Activated CD8-positive, alpha-beta memory T cell treated with anti-CD3 and anti-CD28 coated beads, Interleukin-2, amount 10 ng/mL, durations not matched to agents 7 days and 5 days (primary cell): Measurements from ENCODE around the gene MAD2L2. TPM values are rescaled to one million over a fixed set of nuclear protein-coding genes. Genes with fewer than 3 reads are reported as not detected.
"Not testable (repeated sequence)": the region's sequence is repeated elsewhere in the genome, so short reads cannot be mapped to it uniquely, and the experiment has no call there.

Experiments
- ATAC-seq: fragments of 150-1000 bp; cut with Tn5 transposase; one replicate; pipeline ENCODE4 v1.10.0; 2021; ENCODE audit warnings: moderate library complexity
- CTCF ChIA-PET: fragments of 350-600 bp; sonication (Branson Sonifier 250); formaldehyde crosslinking; loops from one replicate; lab custom pipeline; 2021; ENCODE audit warnings: antibody characterized with exemption; lab: Charles Lee
- DNase-seq: peaks from one replicate; pipeline ENCODE4 v3.0.0-alpha.2; 2020
- H3K27ac Mint-ChIP-seq: one replicate; pipeline ENCODE4 v1.8.0; 2021; ENCODE audit warnings: mild to moderate bottlenecking, mixed read lengths
- H3K27me3 Mint-ChIP-seq: one replicate; pipeline ENCODE4 v1.8.0; 2021; ENCODE audit warnings: mixed read lengths
- H3K36me3 Mint-ChIP-seq: one replicate; pipeline ENCODE4 v1.8.0; 2021; ENCODE audit warnings: mild to moderate bottlenecking, mixed read lengths
- H3K4me1 Mint-ChIP-seq: one replicate; pipeline ENCODE4 v1.8.0; 2021; ENCODE audit warnings: mixed read lengths
- H3K4me3 Mint-ChIP-seq: one replicate; pipeline ENCODE4 v1.8.0; 2021; ENCODE audit warnings: mild to moderate bottlenecking, moderate library complexity, mixed read lengths
- H3K9me3 Mint-ChIP-seq: one replicate; pipeline ENCODE4 v1.8.0; 2022; ENCODE audit warnings: low read depth, mixed read lengths
- total RNA-seq, 2 experiments: library from RNA; stranded (reverse); gene quantifications; one replicate each; pipeline ENCODE4 v1.2.3, GENCODE V29; 2021

The MAD2L2 gene
- total RNA-seq, 2 experiments from 2014 or later = 85.4 to 94.8 TPM

- ATAC-seq (no peak), DNase-seq (no peak)
- Mint-ChIP-seq H3K9me3 (no peaks in the 10 kb centered on the region), H3K27ac (no peak overlapping the region), H3K27me3 (peaks cover 8% of the 10 kb centered on the region), H3K36me3 (no peaks in the 10 kb centered on the region), H3K4me3 (no peak overlapping the region), H3K4me1 (peaks cover 23% of the 10 kb centered on the region)
- CTCF ChIA-PET = interaction anchor here (0.6 to 9.6 kb wide), 23 partner anchors 10 to 615 kb away, joined by 3 to 214 read pairs (median 5); partner anchors contain the start of gene FBXO6
Measured at GRCh38 chr1:11646317-11646716, 34.6 kb downstream of the MAD2L2 start.

DNA sequence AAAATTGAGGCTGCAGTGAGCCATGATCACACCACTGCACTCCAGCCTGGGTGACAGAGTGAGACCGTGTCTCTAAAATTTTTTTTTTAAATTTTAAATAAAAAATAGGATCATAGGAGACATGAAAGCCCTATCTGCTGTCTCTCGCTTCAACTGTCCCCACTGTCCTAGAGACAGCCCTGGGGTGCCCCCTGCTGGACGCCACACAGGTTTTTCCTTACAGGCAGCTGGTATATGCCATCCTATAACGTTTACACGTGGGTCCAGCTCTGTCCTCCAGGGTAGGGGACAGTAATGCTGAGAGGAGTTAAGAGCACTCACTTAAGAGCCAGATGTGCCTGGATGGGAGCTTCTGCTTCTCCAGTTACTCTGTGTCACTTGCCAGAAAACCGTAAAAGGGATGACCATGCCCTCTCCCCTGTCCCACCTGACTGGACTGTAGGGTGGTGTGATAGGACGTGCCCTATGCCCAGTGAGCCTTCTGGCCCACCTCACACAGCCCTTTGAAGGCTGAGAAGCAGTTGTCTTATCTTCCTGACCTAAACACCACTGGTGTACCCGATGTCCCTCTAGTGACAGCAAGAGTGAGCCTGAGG, 35.2 kb downstream of the MAD2L2 start:
- peaks cover 17% of the 10 kb centered on the region for H3K4me1 Mint-ChIP-seq
- peak; percentile 87 for DNase-seq
- CTCF ChIA-PET = interaction anchor here (0.6 to 9.6 kb wide), 25 partner anchors 11 to 615 kb away, joined by 3 to 214 read pairs (median 5); partner anchors contain the start of genes DISP3 and FBXO6
- H3K27me3 Mint-ChIP-seq = peaks cover 10% of the 10 kb centered on the region
- H3K4me3 Mint-ChIP-seq = no peak overlapping the region
- no peaks in the 10 kb centered on the region for H3K36me3 Mint-ChIP-seq
- ATAC-seq = peak; percentile 52
- no peak overlapping the region for H3K27ac Mint-ChIP-seq
- H3K9me3 Mint-ChIP-seq = no peaks in the 10 kb centered on the region

DNA sequence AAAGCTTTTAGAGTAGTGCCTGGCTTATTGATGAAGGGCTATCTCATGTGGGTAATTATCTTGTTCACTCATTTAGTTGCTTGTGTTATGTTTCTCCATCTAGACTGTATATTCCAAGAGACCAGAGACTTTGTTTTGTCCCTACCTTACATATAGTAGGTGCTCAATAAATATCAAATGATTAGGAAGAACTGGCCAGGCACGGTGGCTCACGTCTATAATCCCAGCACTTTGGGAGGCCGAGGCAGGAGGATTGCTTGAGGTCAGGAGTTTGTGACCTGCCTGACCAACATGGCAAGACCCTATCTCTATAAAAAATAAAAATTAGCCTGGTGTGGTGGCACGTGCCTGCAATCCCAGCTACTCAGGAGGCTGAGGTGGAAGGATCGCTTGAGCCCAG, 35.7 kb downstream of the MAD2L2 start:
- Mint-ChIP-seq H3K27ac (no peak overlapping the region), H3K36me3 (no peaks in the 10 kb centered on the region), H3K4me3 (no peak overlapping the region), H3K27me3 (peaks cover 14% of the 10 kb centered on the region), H3K9me3 (no peaks in the 10 kb centered on the region), H3K4me1 (peaks cover 14% of the 10 kb centered on the region)
- no peak for DNase-seq
- no peak for ATAC-seq
- CTCF ChIA-PET = interaction anchor here (0.6 to 9.6 kb wide), 25 partner anchors 10 to 614 kb away, joined by 3 to 214 read pairs (median 5); partner anchors contain the start of genes DISP3 and FBXO6

DNA sequence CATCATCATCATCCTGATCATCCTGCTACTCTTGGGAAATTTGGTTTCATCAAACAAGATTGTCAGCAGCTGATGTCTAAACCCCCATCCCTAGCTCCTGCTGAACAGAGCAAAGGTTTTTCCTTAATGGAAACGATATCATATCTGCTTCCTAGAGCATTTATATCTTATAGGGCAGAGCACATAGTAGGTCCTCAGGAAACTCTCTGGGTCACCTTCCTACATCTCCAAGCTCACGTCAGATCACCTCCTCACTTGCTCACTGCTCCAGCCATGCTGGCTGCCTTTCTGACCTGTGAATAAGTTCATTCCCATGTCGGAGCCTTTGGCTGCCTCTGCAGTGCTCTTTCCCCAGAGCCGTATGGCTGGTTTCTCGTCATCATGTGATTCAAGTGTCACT, 37.2 kb downstream of the MAD2L2 start:
- Mint-ChIP-seq H3K36me3 (no peaks in the 10 kb centered on the region), H3K4me1 (peaks cover 2% of the 10 kb centered on the region), H3K4me3 (no peak overlapping the region), H3K27me3 (peaks cover 11% of the 10 kb centered on the region), H3K9me3 (no peaks in the 10 kb centered on the region), H3K27ac (no peak overlapping the region)
- CTCF ChIA-PET = interaction anchor here (0.7 to 6.9 kb wide), 16 partner anchors 9 to 607 kb away, joined by 3 to 93 read pairs (median 6); partner anchors contain the start of genes DISP3, FBXO6 and MAD2L2
- ATAC-seq (no peak), DNase-seq (no peak)

DNA sequence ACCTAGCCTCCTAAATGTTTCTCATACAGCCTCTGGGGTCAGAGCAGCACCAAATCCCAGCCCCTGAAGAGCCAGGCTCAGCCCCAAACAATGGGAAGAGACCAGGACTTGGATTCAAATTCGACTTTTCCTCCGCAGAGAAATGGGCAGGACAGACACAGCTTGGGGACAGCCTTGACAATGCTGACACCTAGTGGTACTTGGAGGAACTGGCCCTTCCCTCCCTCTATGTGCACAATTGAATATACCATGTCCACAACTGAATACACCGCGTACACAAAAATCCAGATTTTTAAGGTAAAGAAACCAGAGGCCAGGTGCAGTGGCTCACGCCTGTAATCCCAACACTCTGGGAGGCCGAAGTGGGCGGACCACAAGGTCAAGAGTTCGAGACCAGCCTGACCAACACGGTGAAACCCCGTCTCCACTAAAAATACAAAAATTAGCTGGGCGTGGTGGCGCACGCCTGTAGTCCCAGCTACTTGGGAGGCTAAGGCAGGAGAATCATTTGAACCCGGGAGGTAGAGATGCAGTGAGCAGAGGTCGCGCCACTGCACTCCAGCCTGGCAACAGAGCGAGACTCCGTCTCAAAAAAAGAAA, 38.4 kb downstream of the MAD2L2 start:
- ATAC-seq (peak; percentile 79), DNase-seq (peak; percentile 80)
- not testable (repeated sequence) for H3K4me3 Mint-ChIP-seq, H3K36me3 Mint-ChIP-seq, H3K9me3 Mint-ChIP-seq, H3K4me1 Mint-ChIP-seq, H3K27ac Mint-ChIP-seq
- H3K27me3 Mint-ChIP-seq = peaks cover 18% of the 10 kb centered on the region
- CTCF ChIA-PET = interaction anchor here (0.6 to 6.9 kb wide), 29 partner anchors 8 to 650 kb away, joined by 3 to 93 read pairs (median 3); partner anchors contain the start of gene MAD2L2

- Mint-ChIP-seq H3K4me3 (no peak overlapping the region), H3K27me3 (peaks cover 19% of the 10 kb centered on the region), H3K36me3 (no peaks in the 10 kb centered on the region), H3K9me3 (no peaks in the 10 kb centered on the region), H3K4me1 (no peaks in the 10 kb centered on the region), H3K27ac (no peak overlapping the region)
- ATAC-seq = no peak
- DNase-seq = no peak
- CTCF ChIA-PET = interaction anchor here (0.8 to 6.9 kb wide), 24 partner anchors 7 to 649 kb away, joined by 3 to 93 read pairs (median 4); partner anchors contain the start of gene MAD2L2
Measured at GRCh38 chr1:11641776-11642305, 39.1 kb downstream of the MAD2L2 start.

- Mint-ChIP-seq H3K4me3 (no peak overlapping the region), H3K4me1 (no peaks in the 10 kb centered on the region), H3K27ac (no peak overlapping the region), H3K9me3 (no peaks in the 10 kb centered on the region), H3K27me3 (peaks cover 22% of the 10 kb centered on the region), H3K36me3 (no peaks in the 10 kb centered on the region)
- DNase-seq (no peak), ATAC-seq (no peak)
- CTCF ChIA-PET = interaction anchor here (1.0 to 6.9 kb wide), 9 partner anchors 12 to 604 kb away, joined by 3 to 93 read pairs (median 4); partner anchors contain the start of gene MAD2L2
Measured at GRCh38 chr1:11640944-11641343, 40.0 kb downstream of the MAD2L2 start.

- no peaks in the 10 kb centered on the region for H3K36me3 Mint-ChIP-seq
- DNase-seq (no peak), ATAC-seq (no peak)
- peaks cover 25% of the 10 kb centered on the region for H3K27me3 Mint-ChIP-seq
- CTCF ChIA-PET = interaction anchor here (6.9 kb wide), 1 partner anchor 603 kb away, joined by 93 read pairs; no protein-coding TSS in a partner anchor
- no peaks in the 10 kb centered on the region for H3K9me3 Mint-ChIP-seq
- H3K4me3 Mint-ChIP-seq = no peak overlapping the region
- no peaks in the 10 kb centered on the region for H3K4me1 Mint-ChIP-seq
- H3K27ac Mint-ChIP-seq = no peak overlapping the region
Measured at GRCh38 chr1:11640101-11640500, 40.8 kb downstream of the MAD2L2 start.

DNA sequence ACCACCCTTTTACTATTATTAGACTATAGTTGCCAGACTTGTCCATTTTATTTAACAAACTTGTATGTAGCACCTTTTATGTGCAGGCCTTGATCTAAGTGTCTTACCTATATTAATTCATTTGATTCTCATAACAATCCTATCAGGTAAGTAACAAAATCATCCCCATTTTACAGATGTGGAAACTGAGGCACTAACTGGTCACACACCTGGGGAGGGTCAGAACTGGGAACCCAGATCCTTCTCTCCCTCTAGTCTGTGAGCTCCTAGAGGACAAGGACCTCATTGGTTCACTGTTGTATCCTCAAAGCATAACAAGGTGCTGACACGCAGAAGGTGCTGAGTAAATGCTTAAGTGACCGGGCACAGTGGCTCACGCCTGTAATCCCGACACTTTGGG, 41.6 kb downstream of the MAD2L2 start:
- Mint-ChIP-seq H3K4me3 (no peak overlapping the region), H3K27me3 (peaks cover 25% of the 10 kb centered on the region), H3K4me1 (no peaks in the 10 kb centered on the region), H3K27ac (no peak overlapping the region), H3K9me3 (no peaks in the 10 kb centered on the region), H3K36me3 (no peaks in the 10 kb centered on the region)
- no peak for ATAC-seq
- CTCF ChIA-PET = interaction anchor here (6.9 kb wide), 1 partner anchor 602 kb away, joined by 93 read pairs; no protein-coding TSS in a partner anchor
- no peak for DNase-seq

GRCh38 chr1:11638121-11638520, 42.8 kb downstream of the MAD2L2 start:
- Mint-ChIP-seq H3K27ac (no peak overlapping the region), H3K4me3 (no peak overlapping the region), H3K36me3 (no peaks in the 10 kb centered on the region), H3K9me3 (no peaks in the 10 kb centered on the region), H3K27me3 (peaks cover 25% of the 10 kb centered on the region), H3K4me1 (no peaks in the 10 kb centered on the region)
- DNase-seq = no peak
- no peak for ATAC-seq
- CTCF ChIA-PET = interaction anchor here (0.8 to 6.8 kb wide), 3 partner anchors 6 to 590 kb away, joined by 3 to 33 read pairs (median 4); no protein-coding TSS in a partner anchor

DNA sequence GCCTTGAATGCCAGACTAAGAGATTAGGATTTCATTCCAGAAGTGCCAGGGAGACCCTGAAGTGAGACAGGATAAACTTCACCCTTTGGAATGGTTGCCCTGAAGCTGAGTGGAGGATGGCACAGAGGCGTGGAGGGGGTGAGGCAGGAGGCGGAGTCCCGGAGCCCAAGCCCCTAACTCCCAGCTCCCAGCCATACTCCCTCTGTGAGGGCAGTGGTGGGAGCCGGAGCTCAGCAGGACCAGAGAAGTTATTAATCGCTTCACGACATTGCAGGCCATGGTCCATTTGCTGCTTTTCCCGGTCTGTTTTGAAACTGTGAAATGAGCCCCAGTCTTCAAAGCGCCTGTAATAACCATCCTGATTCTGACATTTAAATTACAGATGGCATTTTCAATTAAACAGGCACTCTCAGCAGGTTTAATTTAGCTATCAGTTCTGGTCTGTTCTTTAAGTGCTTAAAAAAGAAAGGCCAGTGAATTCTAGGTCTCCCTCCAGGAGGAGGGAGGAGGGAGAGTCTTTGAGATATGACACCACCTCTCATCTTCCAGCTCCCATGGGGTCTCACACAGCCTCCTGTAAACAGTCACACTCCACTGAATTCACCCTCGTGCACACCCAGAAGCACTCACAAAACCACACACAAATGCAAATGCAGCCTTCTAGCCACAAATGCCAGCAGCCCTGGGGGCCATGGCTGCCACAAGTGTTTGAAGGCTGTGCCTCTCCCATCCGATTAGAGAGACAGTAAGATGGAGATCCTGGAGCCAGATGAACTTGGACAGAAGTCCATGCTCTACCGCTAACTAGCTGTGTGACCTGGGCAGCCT, 46.4 kb downstream of the MAD2L2 start:
- no peak for ATAC-seq
- Mint-ChIP-seq H3K4me1 (no peaks in the 10 kb centered on the region), H3K9me3 (no peaks in the 10 kb centered on the region), H3K27me3 (peaks cover 23% of the 10 kb centered on the region), H3K36me3 (no peaks in the 10 kb centered on the region), H3K27ac (no peak overlapping the region), H3K4me3 (no peak overlapping the region)
- CTCF ChIA-PET = interaction anchor here (1.0 to 6.8 kb wide), 3 partner anchors 9 to 597 kb away, joined by 3 to 33 read pairs (median 4); no protein-coding TSS in a partner anchor
- DNase-seq = no peak

DNA sequence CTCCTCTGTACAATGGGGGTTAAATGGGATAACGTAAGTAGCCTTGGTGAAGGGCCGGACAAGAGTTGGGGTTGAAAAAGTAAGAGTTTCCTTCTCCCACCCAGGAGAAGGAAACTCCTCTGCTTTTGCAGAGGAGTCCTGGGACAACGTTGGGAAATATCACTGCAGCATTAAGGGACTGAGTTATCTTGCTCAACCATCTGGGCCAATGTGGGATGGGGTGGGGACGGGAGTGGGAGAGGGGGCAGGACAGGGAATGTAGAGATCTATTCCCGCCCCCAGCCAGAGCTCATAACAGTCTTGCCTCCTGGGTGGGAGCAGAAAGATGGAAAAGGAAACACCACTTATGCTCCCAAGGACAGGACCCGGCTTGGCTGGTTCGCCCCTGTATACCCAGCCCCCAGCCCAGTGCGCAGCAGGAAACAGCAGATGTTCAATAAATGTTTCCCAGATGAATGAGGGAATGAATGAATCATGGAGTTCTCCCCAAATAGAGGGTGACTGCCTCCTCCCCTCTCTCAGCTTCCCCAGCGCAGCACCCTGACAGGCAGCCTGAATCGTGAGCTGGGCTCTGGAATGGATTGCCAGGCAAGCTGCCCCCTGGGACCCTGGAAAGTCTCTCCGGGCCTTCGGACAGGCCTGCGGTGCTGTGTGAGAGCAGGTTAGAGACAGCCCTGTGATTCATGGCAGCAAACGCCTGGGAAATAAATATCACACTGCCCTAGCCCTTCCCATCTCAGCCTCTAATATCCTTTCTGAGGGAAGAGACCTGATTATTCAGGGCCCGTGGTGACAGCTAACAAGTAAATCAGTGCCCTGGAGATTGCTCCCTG, 51.5 kb downstream of the MAD2L2 start:
- CTCF ChIA-PET = no interaction called here
- Mint-ChIP-seq H3K9me3 (no peaks in the 10 kb centered on the region), H3K4me3 (no peak overlapping the region), H3K36me3 (no peaks in the 10 kb centered on the region), H3K4me1 (no peaks in the 10 kb centered on the region), H3K27me3 (peaks cover 12% of the 10 kb centered on the region), H3K27ac (no peak overlapping the region)
- DNase-seq = no peak
- ATAC-seq = no peak
